GM12801 (cell line): ENCODE measurements around the gene TBC1D12.

Experiments used
- CTCF ChIP-seq: IDR thresholded peaks from one replicate; pipeline ENCODE4 v1.5.1; 2011; ENCODE audit warnings: control low read depth; ENCODE audit not compliant: insufficient read length; ENCODE audit errors: extremely low read depth

TBC1D12 gene

GRCh38 chr10:94363251-94363565 is 39.1 kb upstream of the TBC1D12 start:
- no peak for TF ChIP-seq CTCF

- no peak for TF ChIP-seq CTCF
These were observed 37.9 kb upstream of the TBC1D12 start for GRCh38 chr10:94364482-94364881.

- no peak for TF ChIP-seq CTCF
These were observed 36.0 kb upstream of the TBC1D12 start for GRCh38 chr10:94366382-94366781.

- TF ChIP-seq CTCF = no peak
These were observed 31.8 kb upstream of the TBC1D12 start for GRCh38 chr10:94370501-94370900.

- no peak for TF ChIP-seq CTCF
These were observed 27.0 kb upstream of the TBC1D12 start for GRCh38 chr10:94375374-94375773.

- TF ChIP-seq CTCF = no peak
These were observed 25.5 kb upstream of the TBC1D12 start for GRCh38 chr10:94376865-94377264.

- TF ChIP-seq CTCF = no peak
These were observed 18.8 kb upstream of the TBC1D12 start for GRCh38 chr10:94383530-94383929.
